ENCODE measurements around the gene HHEX.

Gene HHEX

GRCh38 chr10:92693534-92693893 is 3.8 kb downstream of the HHEX start:
- no peak for DNase-seq (ENCODE audit: low spot score)

DNA sequence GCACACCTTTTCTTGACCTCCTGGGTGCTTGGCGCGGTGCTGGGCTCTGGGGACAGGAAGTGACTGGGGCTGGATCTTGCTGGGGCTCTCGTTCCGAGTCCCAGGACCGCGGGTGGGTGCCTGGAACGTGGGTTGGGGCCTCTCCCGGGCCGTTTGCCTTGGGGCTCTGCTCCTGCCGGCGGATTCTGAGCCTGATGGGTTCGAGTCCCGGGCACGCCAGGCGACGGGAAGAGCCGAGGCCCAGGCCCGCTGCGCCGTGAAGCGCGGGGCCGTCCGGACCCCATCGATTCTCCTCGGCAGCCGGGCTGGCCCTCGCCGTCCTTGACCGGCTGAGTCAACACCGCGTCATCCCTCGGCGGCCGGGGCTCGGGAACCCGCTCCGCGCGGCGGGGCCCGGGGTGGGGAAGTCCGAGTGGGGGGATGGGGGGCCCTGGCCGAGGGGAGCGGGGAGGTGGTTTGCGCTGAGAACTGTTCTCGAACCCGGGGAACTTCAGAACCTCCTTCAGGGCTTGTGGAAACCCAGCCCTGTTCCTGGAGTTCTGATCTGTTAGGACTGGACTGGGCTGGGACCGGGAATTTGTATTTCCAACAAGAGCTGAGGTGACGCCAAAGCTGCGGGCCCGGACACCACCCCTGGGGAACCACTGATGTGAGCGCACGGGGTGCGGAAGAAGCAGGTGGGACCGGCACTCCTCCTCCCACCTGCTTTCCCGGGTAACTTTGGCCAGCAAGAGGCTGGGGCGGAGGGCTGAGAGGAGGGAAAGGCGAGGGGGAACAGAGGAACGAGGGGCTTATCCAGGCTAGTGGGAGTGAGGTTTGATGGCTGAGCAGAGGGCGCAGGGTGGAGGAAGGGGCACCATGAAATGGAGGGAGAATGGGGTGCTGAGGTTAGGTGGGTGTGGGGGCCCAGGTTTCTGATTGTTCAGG is 6.2 kb downstream of the HHEX start:
- DNase-seq (ENCODE audit: low spot score), result peak; percentile 58

DNA sequence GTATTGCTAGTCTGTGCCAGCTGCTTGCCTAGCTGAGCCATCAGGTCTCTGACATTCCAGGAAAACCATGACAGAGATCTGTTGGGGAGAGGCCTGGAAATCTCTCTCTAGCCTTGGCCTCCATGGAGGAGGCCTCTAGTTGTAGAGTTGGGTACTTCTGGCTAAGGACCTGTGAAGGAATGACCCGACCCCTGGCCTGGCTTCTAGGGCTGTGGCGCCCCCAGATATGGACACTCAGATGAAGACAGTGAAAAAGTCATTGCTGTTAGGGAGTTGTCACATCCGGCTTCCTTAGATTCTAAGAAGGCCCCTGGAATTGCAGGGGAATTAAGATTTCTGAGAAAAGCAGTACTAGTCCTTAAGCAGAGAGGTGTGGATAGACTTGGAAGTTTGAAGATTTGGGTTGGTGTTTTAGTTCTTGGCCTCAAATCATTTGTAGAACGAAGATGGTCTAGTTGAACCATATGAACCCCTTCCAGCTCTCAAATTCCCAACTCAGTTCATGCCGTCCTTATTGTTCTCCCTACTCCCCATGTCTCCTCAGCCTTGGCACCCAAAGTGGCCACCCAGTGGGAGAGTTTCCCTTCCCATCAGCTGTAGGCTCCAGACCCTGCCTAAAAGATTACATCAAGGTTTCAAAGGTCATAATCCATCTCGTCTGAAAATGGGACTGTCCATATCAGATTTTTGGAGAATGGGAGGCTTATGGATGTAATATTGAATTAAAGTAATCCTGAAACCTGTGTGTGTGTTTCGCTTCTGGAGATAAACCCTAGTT is 7.0 kb downstream of the HHEX start:
- no peak for DNase-seq (ENCODE audit: low spot score)

- DNase-seq (ENCODE audit: low spot score), result no peak
Observed at GRCh38 chr10:92697663-92698511, 8.1 kb downstream of the HHEX start.

- no peak for DNase-seq (ENCODE audit: low spot score)
Observed at GRCh38 chr10:92699193-92699517, 9.4 kb downstream of the HHEX start.

DNA sequence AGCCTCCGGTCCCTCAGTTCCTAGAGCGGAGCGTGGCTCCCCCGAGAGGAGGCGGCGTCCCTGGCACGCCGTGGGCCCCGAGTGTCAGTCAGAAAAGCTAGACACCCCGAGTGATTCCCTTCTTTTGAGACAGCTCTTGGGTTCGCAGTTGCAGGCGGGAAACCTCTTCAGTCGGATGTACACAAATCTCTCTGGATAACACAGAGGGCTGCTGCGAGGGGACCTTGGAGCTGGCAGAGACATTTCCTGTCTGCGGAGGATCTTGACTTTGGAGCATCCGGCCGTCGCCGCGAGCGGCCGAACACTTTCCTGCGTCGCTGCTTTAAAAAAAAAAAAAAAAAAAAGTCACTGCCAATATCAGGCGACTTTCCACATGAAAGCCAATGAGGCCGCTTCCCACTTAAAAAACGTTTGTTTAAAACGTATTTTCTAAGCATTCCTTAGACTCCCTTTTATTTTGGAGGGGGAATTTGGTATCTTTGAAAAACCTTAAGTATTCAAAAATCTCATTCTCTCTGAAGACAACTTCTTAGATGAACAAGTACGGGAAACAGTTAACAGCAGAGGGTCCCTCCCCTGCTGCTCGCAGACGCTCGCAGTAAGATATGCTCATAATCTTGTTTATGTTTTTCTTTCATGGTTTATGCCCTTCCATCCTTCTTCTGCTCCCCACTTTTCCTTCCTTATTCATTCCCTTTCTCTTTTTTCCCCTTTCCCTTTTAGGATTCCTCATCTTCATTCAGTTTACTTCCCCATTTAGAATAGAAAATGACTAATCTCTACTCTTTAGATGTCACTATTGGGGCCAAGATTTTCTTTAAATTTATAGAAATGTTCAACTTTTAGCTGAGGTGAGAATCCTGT is 10.0 kb downstream of the HHEX start:
- DNase-seq (ENCODE audit: low spot score), result peak; percentile 46

- no peak for DNase-seq (ENCODE audit: low spot score)
Observed at GRCh38 chr10:92702301-92702916, 12.7 kb downstream of the HHEX start.

GRCh38 chr10:92712016-92712889 is 22.5 kb downstream of the HHEX start:
- DNase-seq (ENCODE audit: low spot score), result no peak

DNA sequence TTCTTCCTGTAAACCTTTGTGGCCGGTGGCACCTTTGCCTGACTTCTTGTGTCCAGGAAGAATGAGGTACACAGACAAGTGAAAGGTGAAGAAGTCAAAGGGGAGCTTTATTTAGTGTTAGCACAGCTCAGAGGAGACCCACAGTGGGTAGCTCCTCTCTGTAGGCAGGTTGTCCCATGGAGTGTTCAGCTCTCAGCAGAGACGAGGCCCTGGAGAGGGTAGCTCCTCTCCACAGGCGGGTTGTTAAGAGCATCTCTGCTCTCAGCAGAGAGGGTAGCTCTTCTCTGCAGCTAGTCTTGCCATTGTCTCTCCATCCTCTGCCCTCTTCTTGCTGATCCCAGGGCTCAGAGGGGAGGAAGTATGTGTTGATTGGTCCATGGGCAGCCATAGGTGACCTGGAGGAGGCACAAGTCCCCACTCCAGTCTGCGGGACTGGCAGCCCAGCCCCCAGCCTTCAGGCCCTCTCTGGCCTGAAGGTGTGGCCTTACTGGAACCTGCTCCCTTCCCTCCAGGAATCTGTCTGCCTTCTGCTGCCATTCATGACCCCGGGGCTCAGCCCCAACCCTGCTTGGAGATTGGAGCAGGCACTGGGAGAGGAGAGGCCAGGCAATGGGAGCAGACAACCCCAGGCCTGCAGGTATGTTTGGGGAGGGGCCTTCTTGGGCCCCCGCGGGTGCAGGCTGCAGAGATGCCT is 24.5 kb downstream of the HHEX start:
- no peak for DNase-seq (ENCODE audit: low spot score)

- no peak for DNase-seq (ENCODE audit: low spot score)
Observed at GRCh38 chr10:92714872-92715271, 25.1 kb downstream of the HHEX start.

- no peak for DNase-seq (ENCODE audit: low spot score)
Observed at GRCh38 chr10:92719991-92720830, 30.5 kb downstream of the HHEX start.

DNA sequence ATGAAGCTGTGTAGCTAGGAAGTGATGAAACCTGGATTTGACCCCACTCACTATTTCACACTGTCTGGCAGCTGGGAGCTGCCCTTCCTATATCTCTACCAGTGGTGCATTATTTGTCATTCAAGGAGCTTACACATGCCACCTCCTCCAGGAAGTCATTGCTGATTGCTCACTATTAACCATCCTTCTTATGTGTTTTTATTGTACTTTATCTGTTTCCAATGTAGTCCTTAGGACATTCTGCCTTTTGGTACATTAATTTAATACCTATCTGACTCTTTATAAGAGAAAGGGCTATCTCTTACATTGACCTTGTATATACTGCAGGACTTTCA is 31.0 kb downstream of the HHEX start:
- no peak for DNase-seq (ENCODE audit: low spot score)

- no peak for DNase-seq (ENCODE audit: low spot score)
Observed at GRCh38 chr10:92722349-92722748, 32.6 kb downstream of the HHEX start.

- no peak for DNase-seq (ENCODE audit: low spot score)
Observed at GRCh38 chr10:92727141-92727540, 37.4 kb downstream of the HHEX start.

DNA sequence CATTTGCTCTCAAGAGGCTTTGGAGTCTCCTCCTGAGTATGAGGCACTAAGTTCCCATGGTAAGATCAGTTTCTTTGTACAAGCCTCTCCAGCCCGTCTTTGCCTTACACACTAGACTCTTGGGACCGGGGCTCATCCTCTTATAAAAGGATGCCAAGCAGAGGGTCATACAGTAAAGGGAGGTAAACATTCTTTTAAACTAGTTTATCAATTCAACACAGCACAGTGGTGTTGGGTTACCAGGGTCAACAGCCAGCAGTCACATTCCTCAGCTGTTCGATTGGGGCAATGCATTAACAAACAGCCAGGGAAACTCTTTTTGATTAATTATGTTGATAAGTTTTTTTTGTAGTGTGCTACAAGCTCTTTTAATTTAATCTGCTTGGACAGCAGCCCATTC is 37.8 kb downstream of the HHEX start:
- no peak for DNase-seq (ENCODE audit: low spot score)

GRCh38 chr10:92729886-92730285 is 40.1 kb downstream of the HHEX start:
- no peak for DNase-seq (ENCODE audit: low spot score)

- no peak for DNase-seq (ENCODE audit: low spot score)
Observed at GRCh38 chr10:92732958-92733357, 43.2 kb downstream of the HHEX start.

DNA sequence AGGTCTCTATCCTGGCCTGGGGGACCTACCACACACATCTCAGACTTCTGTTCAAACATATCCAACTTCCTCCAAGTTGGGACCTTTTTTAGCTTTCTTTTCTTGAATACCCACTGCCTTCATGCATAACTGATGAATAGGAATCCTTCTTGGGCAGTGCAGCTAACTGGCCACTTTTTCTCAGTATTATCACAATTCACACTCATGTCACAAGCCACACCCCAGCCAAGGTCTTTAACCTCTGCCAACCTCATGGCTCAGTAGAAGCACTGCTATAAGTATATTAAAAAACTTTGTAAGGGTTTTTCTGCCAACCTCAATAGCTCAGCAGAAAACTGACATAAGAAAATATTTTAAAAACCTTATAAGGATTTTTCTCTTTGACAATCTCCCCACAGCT is 44.5 kb downstream of the HHEX start:
- DNase-seq (ENCODE audit: low spot score), result no peak

DNA sequence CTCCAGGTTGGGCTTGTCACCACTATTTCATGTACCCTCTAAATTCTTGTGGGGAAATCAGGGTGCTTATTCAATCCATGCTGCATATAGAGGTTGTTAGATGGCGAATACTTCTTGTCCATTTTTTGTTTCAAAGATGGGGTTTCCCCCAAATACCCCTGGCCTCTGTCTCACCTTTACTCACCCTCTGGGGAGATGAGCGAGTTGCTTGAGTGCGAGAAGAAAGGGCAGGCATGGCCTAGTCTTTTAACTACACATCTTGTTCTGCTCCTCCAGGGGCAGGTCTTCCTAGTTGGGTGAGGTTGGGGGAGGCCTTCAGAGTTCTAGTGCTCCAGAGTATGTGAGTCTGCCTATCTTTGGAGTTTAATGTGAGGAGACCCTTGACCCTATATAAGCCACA is 46.2 kb downstream of the HHEX start:
- no peak for DNase-seq (ENCODE audit: low spot score)

Measured in kidney tubule cell (primary cell).